VCaP (cell line): ENCODE data around the gene TMEM156.
"Not testable (repeated sequence)": the region's sequence is repeated elsewhere in the genome, so short reads cannot be mapped to it uniquely, and the experiment has no call there.

Experiments
- H3K27ac ChIP-seq: fragments of 450-650 bp; 2 replicates; pipeline ENCODE4 v1.5.1; 2017
- TF ChIP-seq, protein P1 (sequence below): fragments of 450-650 bp; conservative IDR thresholded peaks from 2 replicates; pipeline ENCODE4 v1.5.1; 2017; ENCODE audit warnings: mild to moderate bottlenecking, moderate library complexity

Gene TMEM156

DNA sequence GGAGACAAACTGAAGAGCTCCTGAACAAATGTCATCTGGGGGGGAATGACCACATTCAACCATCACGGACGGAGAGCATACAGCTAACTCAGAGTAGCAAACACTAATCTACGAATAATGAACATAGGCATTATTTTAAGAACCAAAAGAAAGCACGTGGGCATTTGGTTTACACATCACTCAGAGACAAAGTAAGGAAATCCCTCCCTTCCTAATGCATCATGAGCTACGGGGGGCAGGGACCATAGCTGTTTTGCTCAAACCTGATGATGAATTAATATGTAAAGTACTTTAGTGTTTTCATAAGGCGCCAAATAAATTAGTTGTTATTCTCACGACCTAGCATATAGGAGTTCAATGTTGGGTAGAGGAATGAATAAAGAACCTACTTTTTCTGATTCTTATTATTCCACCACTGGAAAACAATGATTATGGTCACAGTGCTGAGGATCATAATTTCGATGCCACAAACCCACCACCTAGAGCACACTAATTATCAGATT lies 11.7 kb upstream of the TMEM156 start:
- TF ChIP-seq, protein P1, sequence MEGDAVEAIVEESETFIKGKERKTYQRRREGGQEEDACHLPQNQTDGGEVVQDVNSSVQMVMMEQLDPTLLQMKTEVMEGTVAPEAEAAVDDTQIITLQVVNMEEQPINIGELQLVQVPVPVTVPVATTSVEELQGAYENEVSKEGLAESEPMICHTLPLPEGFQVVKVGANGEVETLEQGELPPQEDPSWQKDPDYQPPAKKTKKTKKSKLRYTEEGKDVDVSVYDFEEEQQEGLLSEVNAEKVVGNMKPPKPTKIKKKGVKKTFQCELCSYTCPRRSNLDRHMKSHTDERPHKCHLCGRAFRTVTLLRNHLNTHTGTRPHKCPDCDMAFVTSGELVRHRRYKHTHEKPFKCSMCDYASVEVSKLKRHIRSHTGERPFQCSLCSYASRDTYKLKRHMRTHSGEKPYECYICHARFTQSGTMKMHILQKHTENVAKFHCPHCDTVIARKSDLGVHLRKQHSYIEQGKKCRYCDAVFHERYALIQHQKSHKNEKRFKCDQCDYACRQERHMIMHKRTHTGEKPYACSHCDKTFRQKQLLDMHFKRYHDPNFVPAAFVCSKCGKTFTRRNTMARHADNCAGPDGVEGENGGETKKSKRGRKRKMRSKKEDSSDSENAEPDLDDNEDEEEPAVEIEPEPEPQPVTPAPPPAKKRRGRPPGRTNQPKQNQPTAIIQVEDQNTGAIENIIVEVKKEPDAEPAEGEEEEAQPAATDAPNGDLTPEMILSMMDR = no peak
- peak overlapping the region; percentile 89 for H3K27ac ChIP-seq

DNA sequence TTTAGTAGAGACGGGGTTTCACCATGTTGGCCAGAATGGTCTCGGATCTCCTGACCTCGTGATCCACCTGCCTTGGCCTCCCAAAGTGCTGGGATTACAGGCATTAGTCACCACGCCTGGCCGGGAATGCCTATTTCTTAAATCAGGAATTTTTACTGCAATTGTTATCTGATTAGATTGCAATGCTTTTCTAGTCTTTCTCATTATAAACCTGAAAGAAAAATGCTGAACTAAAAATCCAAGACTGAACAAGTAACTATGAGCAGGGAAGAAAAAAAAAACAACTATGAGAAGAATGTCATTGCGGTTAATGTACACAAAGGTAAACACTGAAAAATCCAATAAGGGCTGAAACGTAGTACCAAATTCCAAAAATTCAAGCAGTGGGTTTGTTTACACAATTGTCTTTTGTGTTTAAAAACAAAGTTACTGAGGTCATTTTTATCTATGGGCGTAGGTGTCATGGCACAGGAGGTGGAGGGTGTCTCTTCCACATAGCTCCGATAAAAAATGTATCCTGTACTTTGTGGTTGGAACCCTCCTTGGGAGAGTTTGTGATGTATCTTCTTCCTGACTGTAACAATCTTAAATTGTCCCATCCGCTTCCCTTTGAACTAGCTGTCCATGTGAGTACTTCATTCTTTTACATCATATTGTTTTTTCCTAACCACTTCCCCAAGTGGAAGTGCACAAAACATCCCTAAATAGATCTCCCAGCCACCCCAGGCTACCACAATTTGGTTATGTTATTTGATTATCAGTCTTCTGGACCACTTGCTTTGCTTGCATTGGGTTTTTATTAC lies 11.1 kb upstream of the TMEM156 start:
- TF ChIP-seq, protein P1 = no peak
- H3K27ac ChIP-seq = peak overlapping the region; percentile 89

DNA sequence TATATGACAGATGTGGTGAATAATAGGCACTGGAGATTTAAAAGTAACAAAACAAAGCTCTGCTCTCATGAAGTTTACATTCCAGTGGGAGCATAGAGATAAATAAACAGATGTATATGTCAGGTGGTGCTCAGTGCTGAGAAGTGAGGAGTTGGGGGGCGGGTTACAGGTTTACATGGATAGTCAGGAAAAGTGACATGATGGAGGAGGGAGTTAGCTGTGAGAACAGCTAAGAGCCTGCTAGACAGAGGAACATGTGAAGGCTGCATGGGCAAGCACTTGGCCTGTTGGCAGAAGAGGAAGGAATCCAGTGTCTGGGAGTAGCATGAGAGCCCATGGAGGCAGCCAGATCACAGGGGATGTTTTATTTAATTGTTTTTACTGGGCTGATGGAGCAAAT lies 10.2 kb upstream of the TMEM156 start:
- TF ChIP-seq, protein P1 = no peak
- H3K27ac ChIP-seq = no peak overlapping the region; the same call in 1 of the 2 replicates

DNA sequence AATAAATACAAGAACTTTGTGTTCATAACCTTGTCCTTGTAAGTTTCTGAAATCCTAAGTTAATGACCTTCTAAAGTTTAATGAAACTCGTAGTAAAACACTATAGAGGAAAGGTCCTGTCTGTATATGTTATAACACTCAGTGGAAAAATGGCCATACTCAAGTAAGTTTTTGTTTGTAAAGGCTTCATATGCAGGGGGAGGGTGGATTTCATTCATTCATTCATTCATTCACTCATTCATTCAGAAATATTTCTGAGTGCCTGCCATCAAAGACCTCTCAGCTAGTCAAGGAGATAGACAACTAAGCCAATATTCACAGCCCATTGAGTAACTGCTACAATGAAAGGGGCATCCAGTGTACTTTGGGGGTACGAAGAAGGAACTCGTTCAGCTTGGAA lies 6.9 kb upstream of the TMEM156 start:
- TF ChIP-seq, protein P1 = no peak
- H3K27ac ChIP-seq = no peak overlapping the region

DNA sequence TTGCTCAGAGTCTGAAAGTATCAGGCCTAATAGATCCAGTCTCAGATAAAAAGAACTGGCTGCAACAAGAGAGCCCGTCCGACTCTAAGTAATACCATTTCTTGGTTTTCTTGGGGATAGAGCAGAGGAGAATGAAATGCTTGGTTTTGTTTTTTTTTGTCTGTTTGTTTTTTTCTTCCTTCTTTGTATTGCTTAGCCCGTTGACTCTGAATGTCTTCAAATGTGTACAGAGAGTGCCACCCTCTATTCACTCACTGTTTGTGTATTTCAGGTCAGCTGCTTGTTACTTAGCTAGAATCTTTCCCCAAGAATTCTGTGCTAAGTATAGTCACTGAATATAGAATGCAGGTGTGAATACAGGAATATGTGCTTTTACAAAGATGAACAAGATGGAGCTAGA lies 5.7 kb upstream of the TMEM156 start:
- TF ChIP-seq, protein P1 = no peak
- 0 out of 2 replicates have a peak overlapping the region, but pooled peaks have one; percentile 3 for H3K27ac ChIP-seq

DNA sequence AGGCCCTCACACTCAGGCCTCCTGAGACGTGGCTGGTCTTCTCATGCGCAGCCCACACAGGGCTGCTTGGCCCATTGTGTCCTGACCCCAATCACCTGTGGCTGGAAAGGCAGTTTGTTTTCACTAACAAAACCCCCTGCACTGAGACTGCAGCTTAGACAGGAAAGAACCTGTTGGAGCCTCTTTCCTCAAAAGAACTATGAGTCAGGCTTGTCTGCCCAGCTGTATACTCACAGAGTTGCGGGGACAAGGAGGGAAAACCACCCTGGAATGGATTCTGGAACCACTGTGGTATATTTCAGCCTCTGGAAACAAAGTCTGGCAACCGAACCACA lies 5.2 kb upstream of the TMEM156 start:
- TF ChIP-seq, protein P1 = no peak
- H3K27ac ChIP-seq = no peak overlapping the region

DNA sequence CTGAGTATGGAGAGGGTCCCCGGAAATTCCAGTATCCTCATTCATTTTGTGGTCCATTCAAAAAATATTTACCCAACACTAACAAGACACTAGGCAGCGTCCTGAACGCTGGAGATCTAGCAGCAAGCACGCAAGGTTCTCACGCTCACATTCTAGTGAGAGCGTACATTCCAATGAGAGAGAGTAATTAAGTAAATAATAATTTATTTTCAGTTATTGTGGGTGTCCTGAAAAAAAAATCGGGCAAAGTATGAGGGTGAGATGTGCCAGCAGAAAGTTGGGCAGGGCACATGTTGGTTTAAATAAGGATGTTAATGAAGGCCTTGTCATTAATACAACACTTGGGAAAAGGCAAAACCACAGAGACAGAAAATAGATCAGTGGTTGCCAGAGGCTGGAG lies 4.0 kb upstream of the TMEM156 start:
- TF ChIP-seq, protein P1 = no peak
- H3K27ac ChIP-seq = no peak overlapping the region

DNA sequence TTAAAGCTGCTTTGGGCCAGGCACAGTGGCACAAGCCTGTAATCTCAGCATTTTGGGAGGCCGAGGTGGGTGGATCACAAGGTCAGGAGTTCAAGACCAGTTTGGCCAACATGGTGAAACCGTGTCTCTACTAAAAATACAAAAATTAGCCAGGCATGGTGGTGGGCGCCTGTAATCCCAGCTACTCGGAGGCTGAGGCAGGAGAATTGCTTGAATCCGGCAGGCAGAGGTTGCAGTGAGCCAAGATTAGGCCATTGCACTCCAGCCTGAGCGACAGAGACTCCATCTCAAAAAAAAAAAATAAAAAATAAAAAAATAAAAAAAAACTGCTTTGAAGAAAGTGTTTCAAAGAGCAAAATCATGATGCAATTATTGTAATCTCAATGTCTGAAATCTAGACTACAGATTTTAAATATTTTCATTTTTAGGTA lies 604 bp downstream of the TMEM156 start:
- H3K27ac ChIP-seq = not testable (repeated sequence)
